GM21825 (cell line): ENCODE data around the gene OGN.
A peak's percentile ranks its signal among the peaks of the same experiment; 100 is the strongest.
"Not testable (repeated sequence)": the region's sequence is repeated elsewhere in the genome, so short reads cannot be mapped to it uniquely, and the experiment has no call there.

Experiments used
- ATAC-seq: cut with Tn5 transposase; IDR thresholded peaks from one replicate; pipeline ENCODE4 v1.9.1; 2021; ENCODE audit warnings: mild to moderate bottlenecking, moderate library complexity; ENCODE audit not compliant: unreplicated experiment

Gene OGN

GRCh38 chr9:92404042-92404836 is at the start of gene OGN:
Gene OGN (minus strand): TSS chr9:92404578. CDS start chr9:92403407, 1,171 bp downstream.
- no peak for ATAC-seq

DNA sequence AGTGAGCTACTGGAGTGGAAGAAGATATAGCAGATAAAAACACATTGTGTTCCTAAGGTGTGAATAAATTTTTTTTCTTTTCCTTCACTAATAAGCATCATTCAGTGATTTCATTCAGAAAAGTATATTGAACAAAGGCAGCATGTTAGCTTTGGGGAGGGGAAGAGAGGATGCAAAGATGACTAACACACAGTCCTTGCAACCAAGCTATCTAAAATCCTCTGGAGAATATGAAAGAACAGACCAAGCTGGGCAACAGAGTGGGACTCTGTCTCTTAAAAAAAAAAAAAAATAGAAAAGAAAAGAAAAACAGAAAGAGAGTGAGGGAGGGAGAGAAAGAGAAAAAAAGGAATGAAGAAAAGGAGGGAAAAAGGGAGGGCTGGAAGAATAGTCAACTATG is 42.2 kb upstream of the OGN start:
- ATAC-seq = no peak

DNA sequence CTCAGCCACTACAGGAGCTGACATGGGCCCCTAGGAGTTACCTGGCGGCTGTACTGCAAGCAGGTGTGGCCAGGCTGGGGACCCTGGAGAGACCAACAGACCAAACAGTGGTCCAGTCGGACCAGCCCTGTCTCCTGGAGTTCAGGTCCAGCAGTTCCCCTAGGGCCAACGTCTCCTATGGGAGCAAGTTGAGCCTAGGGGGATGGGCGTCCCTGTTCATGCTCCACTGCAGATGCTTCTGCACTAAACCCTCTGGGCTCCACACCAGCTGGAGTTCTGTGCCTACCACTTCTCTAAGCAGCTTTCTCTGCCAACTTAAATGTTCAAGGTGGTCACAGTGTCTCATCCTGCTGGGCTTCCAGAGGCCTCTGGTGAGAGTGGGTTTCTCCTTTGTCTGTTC is 40.5 kb upstream of the OGN start:
- ATAC-seq = no peak

GRCh38 chr9:92440751-92441046 is 36.3 kb upstream of the OGN start:
- no peak for ATAC-seq

DNA sequence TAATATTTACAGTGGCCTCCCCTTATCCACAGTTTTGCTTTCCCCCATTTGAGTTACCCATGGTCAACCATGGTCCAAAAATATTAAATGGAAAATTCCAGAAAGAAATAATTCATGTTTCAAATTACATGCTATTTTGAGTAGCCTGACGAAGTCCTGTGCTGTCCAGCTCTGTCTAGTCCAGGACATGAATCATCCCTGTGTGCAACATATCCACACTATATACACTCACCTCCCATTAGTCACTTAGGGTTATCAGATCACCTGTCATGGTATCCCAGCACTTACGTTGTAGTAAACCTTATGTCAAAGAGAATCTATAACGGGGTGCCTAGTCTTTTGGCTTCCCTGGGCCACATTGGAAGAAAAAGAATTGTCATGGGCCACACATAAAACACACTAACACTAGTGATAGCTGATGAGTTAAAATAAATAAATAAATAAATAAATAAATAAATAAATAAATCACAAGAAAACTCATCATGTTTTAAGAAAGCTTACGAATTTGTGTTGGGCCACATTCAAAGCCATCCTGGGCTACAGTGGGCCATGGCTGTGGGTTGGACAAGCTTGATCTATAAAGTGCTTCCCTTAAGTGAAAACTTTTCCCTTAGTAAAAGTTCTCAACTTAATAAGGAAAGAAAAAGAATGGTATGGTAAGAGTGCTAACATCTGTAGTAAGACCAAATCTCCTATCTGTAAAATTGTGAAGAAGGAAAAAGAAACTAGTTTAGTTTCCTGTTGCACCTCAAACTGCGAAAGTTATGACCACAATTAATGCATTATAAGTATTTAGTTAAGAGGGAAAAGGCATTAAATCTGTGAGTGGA is 35.8 kb upstream of the OGN start:
- no peak for ATAC-seq

GRCh38 chr9:92438900-92439526 is 34.6 kb upstream of the OGN start:
- ATAC-seq = no peak

- no peak for ATAC-seq
Measured at GRCh38 chr9:92435263-92435662, 30.9 kb upstream of the OGN start.

- ATAC-seq = no peak
Measured at GRCh38 chr9:92432972-92433548, 28.7 kb upstream of the OGN start.

- ATAC-seq = no peak
Measured at GRCh38 chr9:92432350-92432749, 28.0 kb upstream of the OGN start.

GRCh38 chr9:92429836-92430235 is 25.5 kb upstream of the OGN start:
- ATAC-seq = no peak

DNA sequence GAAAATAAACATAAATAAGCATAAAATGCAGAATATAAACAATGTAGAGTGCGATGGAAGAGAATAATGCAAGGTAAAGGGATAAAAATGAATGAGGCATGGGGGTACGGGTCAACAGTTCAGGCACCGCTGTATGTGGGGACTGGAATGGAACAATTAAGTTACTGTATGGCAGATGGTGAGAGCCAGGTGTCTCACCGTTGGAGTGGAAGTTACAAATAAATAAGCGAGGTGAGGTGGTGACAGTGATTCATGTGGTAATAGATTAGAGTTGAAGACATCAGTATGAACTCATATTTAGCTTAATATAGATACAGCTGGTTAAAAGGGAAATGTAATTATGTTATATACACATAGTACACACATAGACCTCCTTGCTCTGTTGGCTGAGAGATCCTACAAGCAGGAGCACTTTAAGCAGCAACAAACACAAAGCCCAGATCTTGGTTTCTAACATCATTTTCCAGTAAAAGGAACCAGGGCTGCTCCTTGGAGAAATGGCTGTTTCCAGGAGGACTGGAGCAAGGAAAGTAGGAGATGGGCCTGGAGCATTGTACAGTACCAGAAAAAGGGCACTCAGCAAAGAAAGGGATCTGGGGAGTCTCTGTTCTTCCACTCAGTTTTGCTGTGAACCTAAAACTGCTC is 22.2 kb upstream of the OGN start:
- no peak for ATAC-seq

DNA sequence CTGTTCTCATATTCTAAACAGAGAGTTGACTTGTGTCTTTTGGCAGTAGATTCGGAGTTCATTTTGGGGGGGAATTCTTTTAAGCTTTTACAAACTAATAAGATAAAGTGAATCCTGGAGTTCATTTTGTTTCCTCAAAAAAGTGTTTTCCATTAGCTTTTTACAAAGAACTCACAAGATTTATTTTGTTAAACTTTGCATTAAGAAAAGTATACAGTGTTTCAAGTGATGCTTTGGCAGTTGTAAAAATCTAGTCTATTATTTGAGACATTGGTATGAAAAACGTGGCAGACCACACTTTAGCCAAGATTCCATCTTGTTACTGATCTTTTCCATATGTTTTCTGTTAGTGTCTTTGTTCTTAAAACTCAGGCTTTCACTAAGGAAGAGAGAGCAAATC is 21.1 kb upstream of the OGN start:
- ATAC-seq = no peak

DNA sequence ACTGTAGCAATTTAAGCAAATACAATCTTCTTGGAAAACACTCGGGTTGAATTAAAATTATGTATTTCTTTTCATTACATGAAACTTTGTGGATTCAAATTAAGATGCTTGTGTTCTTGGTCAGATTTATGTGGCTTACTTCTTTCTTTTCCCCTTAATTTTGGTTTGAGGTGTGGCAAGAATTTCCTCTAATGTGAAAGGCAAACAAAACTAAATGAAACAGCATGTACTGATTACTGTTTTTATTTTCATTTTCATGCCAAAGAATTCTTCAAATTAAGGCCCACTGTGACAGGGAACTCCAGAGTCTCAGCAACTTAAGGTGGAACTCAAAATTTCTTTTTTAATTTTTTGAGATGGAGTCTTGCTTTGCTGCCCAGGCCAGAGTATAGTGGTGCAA is 20.0 kb upstream of the OGN start, which contains the start of gene OMD:
TSS of gene OMD (minus strand) at position 132 of the 400 bp plus-strand sequence. CDS start 6,913 bp downstream, outside the sequence.
- no peak for ATAC-seq

- ATAC-seq = no peak
Measured at GRCh38 chr9:92423612-92424011, 19.2 kb upstream of the OGN start.

- no peak for ATAC-seq
Measured at GRCh38 chr9:92422611-92423338, 18.4 kb upstream of the OGN start.

DNA sequence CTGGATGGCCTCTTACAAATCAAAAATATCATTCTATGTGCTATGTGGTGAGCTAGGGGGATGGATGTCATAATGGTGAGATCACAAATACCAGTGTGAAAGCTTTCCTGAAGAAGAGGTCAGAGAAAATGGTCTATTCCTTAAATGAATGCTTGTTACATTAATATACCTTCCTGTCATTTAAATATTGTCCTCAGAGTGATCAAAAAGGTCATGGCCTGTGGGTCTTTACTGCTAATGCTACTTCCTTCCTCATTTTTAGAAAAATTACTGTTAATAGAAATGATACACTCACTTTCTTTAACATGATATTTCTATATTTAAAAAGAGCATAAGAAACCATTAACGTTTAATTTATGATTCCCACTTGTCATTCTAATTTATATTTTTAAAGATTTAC is 10.2 kb upstream of the OGN start:
- ATAC-seq = no peak

- not testable (repeated sequence) for ATAC-seq
Measured at GRCh38 chr9:92411157-92411556, 6.8 kb upstream of the OGN start.

- no peak for ATAC-seq
Measured at GRCh38 chr9:92408747-92409478, 4.5 kb upstream of the OGN start.

DNA sequence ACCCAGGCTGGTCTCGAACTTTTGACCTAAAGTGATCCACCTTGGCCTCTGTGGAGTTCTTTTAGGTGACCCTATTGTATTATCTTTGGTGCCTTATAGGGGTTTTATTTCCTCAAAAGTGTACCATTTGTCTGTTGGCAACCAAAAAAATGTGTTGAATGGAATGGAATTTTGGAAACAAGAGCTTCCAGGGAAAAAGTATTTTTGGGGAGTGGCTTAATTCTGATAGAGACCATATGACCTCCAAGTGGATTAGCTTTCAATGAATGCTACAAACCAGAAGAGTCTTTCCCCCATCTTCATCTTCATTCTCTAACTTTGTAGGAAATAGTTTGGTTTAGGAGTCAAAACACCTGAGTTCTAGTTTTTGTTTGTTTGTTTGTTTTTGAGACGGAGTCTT is 3.4 kb upstream of the OGN start:
- no peak for ATAC-seq

- ATAC-seq = peak; percentile 68
Measured at GRCh38 chr9:92406477-92406876, 2.1 kb upstream of the OGN start.
